K562 (cell line): ENCODE data around the gene S100A9. TPM values are rescaled to one million over a fixed set of nuclear protein-coding genes. Genes with fewer than 3 reads are reported as not detected.

Source experiments
- ATAC-seq: fragments of 200-7000 bp; cut with Tn5 transposase; 3 replicates; pipeline ENCODE4 v1.9.1; 2020; ENCODE audit warnings: moderate library complexity
- BruUV-seq: library from RNA; stranded (reverse); fragments of 400-500 nt; replicated peaks from 2 replicates; lab custom pipeline; 2021; lab: Mats Ljungman, UMichigan
- CTCF ChIA-PET: fragments of 300-600 bp; formaldehyde crosslinking; extraction: SDS; loops from one replicate; lab custom pipeline; 2021; ENCODE audit warnings: low intra/inter-chr PET ratio; lab: Yijun Ruan, JAX
- POLR2A ChIA-PET: fragments of 300-600, 350-650 bp; sonication (Branson Sonifier 250); formaldehyde crosslinking; extraction: SDS; loops from one replicate; lab custom pipeline; 2021; ENCODE audit warnings: antibody characterized with exemption, inconsistent platforms; lab: Yijun Ruan, JAX
- DNase-seq, 4 experiments: peaks; one replicate each; pipeline versions ENCODE4 v3.0.0 to v3.0.0-alpha.2; 2011 to 2018; ENCODE audit warnings: low spot score in 3 of 4, mixed read lengths in 3 of 4; ENCODE audit errors: extremely low read depth in 1 of 4
- FAIRE-seq: peaks from 2 replicates; lab custom pipeline; 2011; peaks lifted over from hg19 to GRCh38; lab: Jason Lieb, UNC
- H2AFZ ChIP-seq: 2 replicates; pipeline ENCODE4 v1.6.0; 2011; ENCODE audit warnings: low read depth, low read length, control low read depth, inconsistent platforms
- H3K27ac ChIP-seq: fragments of 200-600 bp; 3 replicates; pipeline ENCODE4 v1.8.0; 2011; ENCODE audit warnings: low read depth, mild to moderate bottlenecking, control low read depth, inconsistent platforms, low read length, moderate library complexity, mixed read lengths; ENCODE audit errors: extremely low read depth
- H3K27me3 ChIP-seq, 2 experiments: fragments of 300-600 bp in 1 of 2; 2 replicates in 1 of 2; 3 replicates in 1 of 2; pipeline versions ENCODE4 v1.6.0 to v1.8.0; 2011; ENCODE audit warnings: inconsistent platforms in 2 of 2, low read length in 2 of 2, mild to moderate bottlenecking in 1 of 2, mixed read lengths in 1 of 2, moderate library complexity in 1 of 2; ENCODE audit not compliant: control insufficient read depth in 2 of 2, insufficient read depth in 2 of 2
- H3K36me3 ChIP-seq: fragments of 300-600 bp; 3 replicates; pipeline ENCODE4 v1.8.0; 2011; ENCODE audit warnings: mild to moderate bottlenecking, low read length, inconsistent platforms; ENCODE audit not compliant: control insufficient read depth, insufficient read depth
- H3K4me1 ChIP-seq, 2 experiments: fragments of 200-600 bp in 1 of 2; replicated peaks in 1 of 2; 2 replicates in 1 of 2; 3 replicates in 1 of 2; pipeline versions ENCODE4 v1.5.1 to v1.8.0; 2011; ENCODE audit warnings: inconsistent platforms in 2 of 2, low read length in 2 of 2, mild to moderate bottlenecking in 1 of 2, mixed read lengths in 1 of 2, moderate library complexity in 1 of 2; ENCODE audit not compliant: control insufficient read depth in 2 of 2, insufficient read depth in 2 of 2
- H3K4me2 ChIP-seq: 2 replicates; pipeline ENCODE4 v1.6.1; 2011; ENCODE audit warnings: low read length, control low read depth, inconsistent platforms, mixed read lengths; ENCODE audit not compliant: insufficient read depth
- H3K4me3 ChIP-seq: fragments of 200-600 bp; sonication (generic), shearing (Covaris generic); 2 replicates; pipeline ENCODE4 v1.5.1; 2016; ENCODE audit warnings: control low read depth, inconsistent platforms
- H3K79me2 ChIP-seq: fragments of 200-600 bp; 3 replicates; pipeline ENCODE4 v1.8.0; 2011; ENCODE audit warnings: low read length, inconsistent platforms; ENCODE audit not compliant: control insufficient read depth, insufficient read depth
- H3K9ac ChIP-seq, 2 experiments: 2 replicates each; pipeline versions ENCODE4 v1.6.0 to v1.6.1; 2011; ENCODE audit warnings: low read depth in 2 of 2, low read length in 2 of 2, control low read depth in 1 of 2, inconsistent platforms in 1 of 2, mild to moderate bottlenecking in 1 of 2, mixed read lengths in 1 of 2; ENCODE audit not compliant: insufficient read depth in 1 of 2
- H3K9me1 ChIP-seq: one replicate; pipeline ENCODE4 v1.6.0; 2011; ENCODE audit warnings: inconsistent platforms, mild to moderate bottlenecking, low read length, moderate library complexity; ENCODE audit not compliant: control insufficient read depth, insufficient read depth
- H3K9me3 ChIP-seq: replicated peaks from 2 replicates; pipeline ENCODE4 v1.5.1; 2011; ENCODE audit warnings: low read depth, low read length, inconsistent platforms; ENCODE audit not compliant: control insufficient read depth, insufficient read depth
- H4K20me1 ChIP-seq: replicated peaks from 2 replicates; pipeline ENCODE4 v1.6.1; 2011; ENCODE audit warnings: low read length, inconsistent platforms, mixed read lengths; ENCODE audit not compliant: control insufficient read depth, insufficient read depth
- CTCF ChIP-seq, 3 experiments: IDR thresholded peaks in 2 of 3; conservative IDR thresholded peaks in 1 of 3; 2 replicates each; pipeline ENCODE4 v1.5.1; 2011 to 2012; ENCODE audit warnings: low read length in 3 of 3, mild to moderate bottlenecking in 3 of 3, control low read depth in 2 of 3, improper control_type of control experiment in 1 of 3, inconsistent platforms in 1 of 3, low read depth in 1 of 3, mixed read lengths in 1 of 3, moderate library complexity in 1 of 3; ENCODE audit not compliant: insufficient read depth in 2 of 3
- RAD21 ChIP-seq, 2 experiments: fragments of 250-450 bp in 1 of 2; fragments of 450-650 bp in 1 of 2; sonication (Bioruptor Pico) in 1 of 2; formaldehyde crosslinking in 1 of 2; IDR thresholded peaks in 1 of 2; conservative IDR thresholded peaks in 1 of 2; 2 replicates each; pipeline versions ENCODE4 v1.4.0 to v1.8.0; 2020 to 2022; ENCODE audit warnings: mild to moderate bottlenecking in 2 of 2, moderate library complexity in 1 of 2
- RBM25 ChIP-seq: fragments of 200-400 bp; formaldehyde crosslinking; IDR thresholded peaks from 2 replicates; pipeline ENCODE4 v1.6.1; 2018; ENCODE audit warnings: low read length, low read depth, moderate library complexity; ENCODE audit not compliant: severe bottlenecking
- ZC3H4 ChIP-seq: sonication (generic); formaldehyde crosslinking; IDR thresholded peaks from 2 replicates; pipeline ENCODE4 v1.9.0; 2021; ENCODE audit warnings: missing genetic modification reagents, borderline replicate concordance
- ZKSCAN1 ChIP-seq: fragments of 150-350 bp; IDR thresholded peaks from 2 replicates; pipeline ENCODE4 v1.6.1; 2016; ENCODE audit warnings: low read depth, low read length
- ZNF561 ChIP-seq: fragments of 450-650 bp; formaldehyde crosslinking; conservative IDR thresholded peaks from 2 replicates; pipeline ENCODE4 v1.4.0; 2020; ENCODE audit warnings: mild to moderate bottlenecking, moderate library complexity
- WGBS: fragments of 100-300 bp; shearing (Covaris generic); methylation state at CpG from one replicate; pipeline ENCODE4 v1.1.6; 2016; ENCODE audit warnings: low coverage, mixed read lengths; ENCODE audit not compliant: insufficient coverage; ENCODE audit errors: missing lambda C conversion rate; 5-methylcytosine and 5-hydroxymethylcytosine counted together
- in situ Hi-C: fragments of 300-500 bp; cut with MboI; formaldehyde crosslinking; loops from 4 replicates; pipeline ENCODE4 v1.15.0; 2018; ENCODE audit warnings: inconsistent platforms, mixed read lengths
- intact Hi-C: fragments of 100-400 bp; cut with micrococcal nuclease; formaldehyde crosslinking; loops from 2 replicates; pipeline ENCODE4 v1.14.2; 2022
- polyA plus RNA-seq, 8 experiments: library from polyadenylated mRNA; depleted of rRNA in 4 of 8; stranded (reverse) in 5 of 8; unstranded in 3 of 8; fragments of >200 nt; fragmentation: Nextera tagmentation in 2 of 8; fragmentation: Illumina TruSeq in 1 of 8; extraction: Ambion mirVana in 2 of 8; extraction: Trizol in 1 of 8; gene quantifications; 2 replicates each; pipeline versions ENCODE4 v1.2.1 to v1.2.3, GENCODE V29; 2011 to 2014; ENCODE audit warnings: inconsistent platforms in 1 of 8, missing spikeins in 1 of 8
- total RNA-seq, 7 experiments: library from RNA; depleted of rRNA in 6 of 7; stranded (reverse); fragments of >200 nt in 6 of 7; fragmentation: Illumina TruSeq in 2 of 7; extraction: Trizol in 2 of 7; gene quantifications; 2 replicates each; pipeline versions ENCODE4 v1.2.1 to v1.2.3, GENCODE V29; 2011 to 2021; ENCODE audit warnings: low replicate concordance in 1 of 7

The S100A9 gene
- total and polyA plus RNA-seq, 9 of the 15 experiments (the other 6 are each of a cell fraction or from before 2014, with no cell fraction given), result 0.80 TPM; not detected in 8

DNA sequence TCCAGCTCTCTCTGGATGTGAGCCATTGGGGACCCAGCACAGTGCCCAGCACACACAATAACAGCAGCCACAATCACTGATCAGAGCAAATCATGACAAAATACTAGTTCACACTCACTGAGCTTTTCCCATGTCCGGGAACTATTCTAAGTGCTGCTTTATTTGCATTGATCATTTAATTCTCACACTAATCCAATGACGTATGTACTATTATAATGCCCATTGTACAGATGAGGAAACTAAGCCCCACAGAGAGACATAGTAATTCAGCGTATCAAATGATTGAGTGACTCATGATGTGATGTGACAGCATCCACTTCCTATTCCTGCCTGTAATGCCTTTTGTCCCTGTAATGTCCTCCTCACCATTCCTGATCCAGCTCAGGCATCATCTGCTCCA, 35.2 kb downstream of the S100A9 start:
- in situ Hi-C loops (no loop called here), intact Hi-C loops (no loop called here)
- no peak for DNase-seq
- Histone ChIP-seq H3K4me1 (peaks cover 0 to 6% of the 10 kb centered on the region in 2 experiments; a peak in 1 of 5 replicates), H3K4me3 (no peak overlapping the region), H3K79me2 (no peaks in the 10 kb centered on the region), H4K20me1 (peaks cover 3% of the 10 kb centered on the region; the same call in 1 of the 2 replicates), H3K9ac (no peak overlapping the region), H3K36me3 (no peaks in the 10 kb centered on the region), H3K4me2 (no peak overlapping the region), H3K27ac (no peak overlapping the region), H3K27me3 (peaks cover 18 to 52% of the 10 kb centered on the region in 2 experiments; a peak in 4 of 5 replicates), H2AFZ (no peak overlapping the region), H3K9me1 (no peaks in the 10 kb centered on the region), H3K9me3 (no peaks in the 10 kb centered on the region)
- no peak for FAIRE-seq
- no peak for ATAC-seq
- WGBS, result 2% methylated on average over 3 of the region's 3 CpGs
- TF ChIP-seq ZC3H4 (CRISPR knock-in tag) (no peak), ZNF561 (CRISPR knock-in tag) (no peak), RBM25 (peak; percentile 61)
- ChIA-PET POLR2A (interaction anchor here (0.8 kb wide), 1 partner anchor 35 kb away, joined by 3 read pairs; the partner anchor contains the start of gene S100A9), CTCF (no interaction called here)
- BruUV-seq, result no TSS peak

DNA sequence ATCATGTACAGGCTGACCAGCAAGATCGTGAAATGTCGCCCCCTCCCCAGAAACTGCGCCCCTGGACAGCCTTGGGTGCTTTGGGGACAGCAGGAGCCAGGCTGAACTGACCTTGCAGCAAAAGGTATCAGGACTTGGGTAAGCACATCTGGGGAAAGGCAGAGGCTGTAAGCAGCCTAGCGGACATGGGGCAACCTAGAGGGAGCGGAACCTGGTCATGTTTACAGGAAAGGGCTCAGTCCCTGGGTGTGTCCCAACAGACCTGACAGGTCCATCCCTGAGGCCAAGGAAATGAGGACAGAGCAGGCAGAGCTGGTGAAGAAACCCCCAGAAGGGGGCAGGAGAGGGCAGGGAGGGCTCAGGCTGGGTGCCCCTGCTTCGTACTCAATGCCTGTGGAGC, 36.3 kb downstream of the S100A9 start:
- no TSS peak for BruUV-seq
- H3K27me3 ChIP-seq, result peaks cover 23 to 63% of the 10 kb centered on the region in 2 experiments; a peak in 4 of 5 replicates
- CTCF ChIA-PET, result no interaction called here

More for the DNA sequence above, 36.3 kb downstream of the S100A9 start:
- no peaks in the 10 kb centered on the region for H3K9me1 ChIP-seq
- no peak overlapping the region for H3K9ac ChIP-seq
- H3K4me1 ChIP-seq, result peaks cover 0 to 6% of the 10 kb centered on the region in 2 experiments; a peak in 1 of 5 replicates
- peak; percentile 76 for ATAC-seq
- no peaks in the 10 kb centered on the region for H3K9me3 ChIP-seq
- WGBS, result 4% methylated on average over 6 of the region's 6 CpGs
- in situ Hi-C loops, result no loop called here
- H3K36me3 ChIP-seq, result no peaks in the 10 kb centered on the region
- DNase-seq, result peak in 2 of 4 experiments; percentile 20 to 35
- no peak overlapping the region for H3K4me2 ChIP-seq
- FAIRE-seq, result no peak
- peak in 1 of 2 experiments; percentile 31; a peak in 1 of 4 replicates for TF ChIP-seq RAD21 (CRISPR knock-in tag; conservative IDR thresholded peaks at IDR 0.05 in 1 of 2, IDR thresholded peaks at IDR 0.05 in 1 of 2)
- TF ChIP-seq CTCF (IDR thresholded peaks at IDR 0.05 in 2 of 3, conservative IDR thresholded peaks at IDR 0.05 in 1 of 3; ENCODE audit: insufficient read depth in 2 of 3, low read depth in 1 of 3, low read length in 3 of 3), result peak; percentile 2 to 27 (median 18); a peak in 2 of 6 replicates
- TF ChIP-seq ZKSCAN1, result no peak
- TF ChIP-seq, all 486 proteins: peak for 2
- intact Hi-C loops, result no loop called here
- no peak overlapping the region for H2AFZ ChIP-seq
- no peak overlapping the region for H3K27ac ChIP-seq
- POLR2A ChIA-PET, result interaction anchor here (1.4 kb wide), 1 partner anchor 101 kb away, joined by 7 read pairs; no protein-coding TSS in a partner anchor
- no peaks in the 10 kb centered on the region for H3K79me2 ChIP-seq
- no peak overlapping the region for H3K4me3 ChIP-seq
- H4K20me1 ChIP-seq, result peaks cover 3% of the 10 kb centered on the region; the same call in 1 of the 2 replicates
